H9 (cell line): Measurements from ENCODE around the gene TMEM170B. TPM values are rescaled to one million over a fixed set of nuclear protein-coding genes. Genes with fewer than 3 reads are reported as not detected.

Source experiments
- DNase-seq: peaks from one replicate; pipeline ENCODE4 v3.0.0-alpha.2; 2017
- H2AFZ ChIP-seq: one replicate; pipeline ENCODE4 v1.6.1; 2013; ENCODE audit warnings: mild to moderate bottlenecking, low read length, control low read depth, moderate library complexity
- H2AK5ac ChIP-seq: 2 replicates; pipeline ENCODE4 v1.6.1; 2013; ENCODE audit warnings: low read length, control low read depth, mixed read lengths; ENCODE audit not compliant: insufficient read length
- H2BK120ac ChIP-seq: one replicate; pipeline ENCODE4 v1.6.1; 2013; ENCODE audit warnings: low read depth, mild to moderate bottlenecking, low read length, control low read depth, inconsistent platforms; ENCODE audit not compliant: poor library complexity, severe bottlenecking
- H2BK12ac ChIP-seq: 2 replicates; pipeline ENCODE4 v1.6.1; 2013; ENCODE audit warnings: low read length, control low read depth, mixed read lengths, low read depth; ENCODE audit not compliant: insufficient read length
- H2BK15ac ChIP-seq: 2 replicates; pipeline ENCODE4 v1.6.1; 2013; ENCODE audit warnings: low read depth, low read length, control low read depth
- H2BK20ac ChIP-seq: one replicate; pipeline ENCODE4 v1.6.1; 2013; ENCODE audit warnings: low read depth, mild to moderate bottlenecking, low read length, control low read depth, inconsistent platforms; ENCODE audit not compliant: poor library complexity, severe bottlenecking
- H2BK5ac ChIP-seq: 2 replicates; pipeline ENCODE4 v1.6.1; 2013; ENCODE audit warnings: low read length, control low read depth, mixed read lengths; ENCODE audit not compliant: insufficient read length
- H3K14ac ChIP-seq: 2 replicates; pipeline ENCODE4 v1.6.1; 2013; ENCODE audit warnings: low read length, control low read depth; ENCODE audit not compliant: insufficient read depth
- H3K18ac ChIP-seq: 2 replicates; pipeline ENCODE4 v1.6.1; 2013; ENCODE audit warnings: low read depth, mild to moderate bottlenecking, mixed read lengths, low read length, control low read depth; ENCODE audit not compliant: insufficient read length
- H3K23ac ChIP-seq: 2 replicates; pipeline ENCODE4 v1.6.1; 2013; ENCODE audit warnings: low read length, control low read depth, mixed read lengths, low read depth; ENCODE audit not compliant: insufficient read length
- H3K23me2 ChIP-seq: 2 replicates; pipeline ENCODE4 v1.6.1; 2013; ENCODE audit warnings: low read depth, mild to moderate bottlenecking, mixed read lengths, low read length, control low read depth; ENCODE audit not compliant: insufficient read length, poor library complexity, severe bottlenecking
- H3K27ac ChIP-seq: 2 replicates; pipeline ENCODE4 v1.5.1; 2013; ENCODE audit warnings: low read length, control low read depth, mixed read lengths, low read depth; ENCODE audit not compliant: insufficient read length
- H3K27me3 ChIP-seq: 2 replicates; pipeline ENCODE4 v1.6.1; 2013; ENCODE audit warnings: low read length, control low read depth, inconsistent platforms; ENCODE audit not compliant: insufficient read depth
- H3K4ac ChIP-seq: 2 replicates; pipeline ENCODE4 v1.6.1; 2013; ENCODE audit warnings: low read depth, mild to moderate bottlenecking, control low read depth, inconsistent platforms, low read length, moderate library complexity
- H3K4me1 ChIP-seq: 2 replicates; pipeline ENCODE4 v1.6.1; 2013; ENCODE audit warnings: low read length, control low read depth, inconsistent platforms; ENCODE audit not compliant: insufficient read depth
- H3K4me2 ChIP-seq: 2 replicates; pipeline ENCODE4 v1.6.1; 2013; ENCODE audit warnings: low read length, control low read depth, mixed read lengths; ENCODE audit not compliant: insufficient read length, insufficient read depth
- H3K56ac ChIP-seq: 2 replicates; pipeline ENCODE4 v1.6.1; 2013; ENCODE audit warnings: low read depth, mild to moderate bottlenecking, mixed read lengths, low read length, control low read depth; ENCODE audit not compliant: insufficient read length
- H3K79me1 ChIP-seq: 2 replicates; pipeline ENCODE4 v1.6.1; 2013; ENCODE audit warnings: low read depth, mild to moderate bottlenecking, moderate library complexity, low read length, control low read depth, inconsistent platforms; ENCODE audit not compliant: insufficient read depth, poor library complexity, severe bottlenecking
- H3K79me2 ChIP-seq: 2 replicates; pipeline ENCODE4 v1.6.1; 2013; ENCODE audit warnings: low read length, control low read depth, inconsistent platforms; ENCODE audit not compliant: insufficient read depth
- H3K9ac ChIP-seq: 2 replicates; pipeline ENCODE4 v1.6.1; 2013; ENCODE audit warnings: low read length, control low read depth, mixed read lengths; ENCODE audit not compliant: insufficient read length; ENCODE audit errors: extremely low read depth
- H3K9me3 ChIP-seq: one replicate; pipeline ENCODE4 v1.6.1; 2013; ENCODE audit warnings: low read depth, low read length, inconsistent platforms; ENCODE audit not compliant: control insufficient read depth
- H3T11ph ChIP-seq: one replicate; pipeline ENCODE4 v1.6.1; 2013; ENCODE audit warnings: mild to moderate bottlenecking, low read length, control low read depth, inconsistent platforms
- H4K20me1 ChIP-seq: one replicate; pipeline ENCODE4 v1.6.1; 2013; ENCODE audit not compliant: control insufficient read depth, insufficient read length, insufficient read depth
- H4K5ac ChIP-seq: 2 replicates; pipeline ENCODE4 v1.6.1; 2013; ENCODE audit warnings: low read depth, mild to moderate bottlenecking, mixed read lengths, low read length, control low read depth; ENCODE audit not compliant: insufficient read length
- H4K8ac ChIP-seq: replicated peaks from 2 replicates; pipeline ENCODE4 v1.6.1; 2013; ENCODE audit warnings: low read length, control low read depth, mixed read lengths, low read depth; ENCODE audit not compliant: insufficient read length
- H4K91ac ChIP-seq: 2 replicates; pipeline ENCODE4 v1.6.1; 2013; ENCODE audit warnings: low read depth, mild to moderate bottlenecking, moderate library complexity, mixed read lengths, low read length, control low read depth; ENCODE audit not compliant: insufficient read length
- H3K27ac Mint-ChIP-seq, 3 experiments: 2 replicates in 2 of 3; 3 replicates in 1 of 3; pipeline ENCODE4 v1.8.0; 2020 to 2021; ENCODE audit warnings: mixed read lengths in 3 of 3, mild to moderate bottlenecking in 1 of 3, moderate library complexity in 1 of 3
- H3K27me3 Mint-ChIP-seq: 2 replicates; pipeline ENCODE4 v1.8.0; 2021; ENCODE audit warnings: low read depth, mild to moderate bottlenecking, moderate library complexity, mixed read lengths
- H3K36me3 Mint-ChIP-seq, 3 experiments: 2 replicates in 2 of 3; 3 replicates in 1 of 3; pipeline ENCODE4 v1.8.0; 2020 to 2021; ENCODE audit warnings: low read depth in 3 of 3, mixed read lengths in 3 of 3; ENCODE audit not compliant: insufficient read depth in 1 of 3
- H3K4me1 Mint-ChIP-seq, 2 experiments: 2 replicates each; pipeline ENCODE4 v1.8.0; 2020; ENCODE audit warnings: mixed read lengths in 2 of 2
- H3K4me3 Mint-ChIP-seq, 2 experiments: 2 replicates in 1 of 2; 3 replicates in 1 of 2; pipeline ENCODE4 v1.8.0; 2020 to 2021; ENCODE audit warnings: mild to moderate bottlenecking in 2 of 2, mixed read lengths in 2 of 2, moderate library complexity in 1 of 2
- H3K9me3 Mint-ChIP-seq, 2 experiments: 2 replicates in 1 of 2; 3 replicates in 1 of 2; pipeline ENCODE4 v1.8.0; 2020; ENCODE audit warnings: mild to moderate bottlenecking in 2 of 2, mixed read lengths in 2 of 2, moderate library complexity in 1 of 2
- WGBS: extraction: QIAGEN DNeasy Blood & Tissue Kit; methylation state at CpG from one replicate; pipeline ENCODE4 v1.1.7; 2013; ENCODE audit warnings: missing lambda C conversion rate, low lambda C conversion rate, mixed read lengths; ENCODE audit not compliant: insufficient read length; ENCODE audit errors: extremely low coverage; 5-methylcytosine and 5-hydroxymethylcytosine counted together
- total RNA-seq: library from RNA; stranded (reverse); gene quantifications from 2 replicates; pipeline ENCODE4 v1.2.1, GENCODE V29; 2021
- TF ChIP-seq, protein P1 (sequence below): fragments of 200-600 bp; sonication (generic); conservative IDR thresholded peaks from 3 replicates; pipeline ENCODE4 v1.8.0; 2021; ENCODE audit warnings: antibody characterized with exemption, mild to moderate bottlenecking

Gene TMEM170B
- total RNA-seq, 1 experiment from 2014 or later, result 2.9 TPM

GRCh38 chr6:11525468-11526155, 11.9 kb upstream of the TMEM170B start:
- no peak overlapping the region for H2BK120ac ChIP-seq
- no peak overlapping the region for H2BK20ac ChIP-seq
- Mint-ChIP-seq H3K27ac (no peak overlapping the region), H3K9me3 (no peaks in the 10 kb centered on the region; a peak in 1 of 5 replicates), H3K4me3 (no peak overlapping the region), H3K4me1 (no peaks in the 10 kb centered on the region), H3K27me3 (no peaks in the 10 kb centered on the region), H3K36me3 (no peaks in the 10 kb centered on the region)
- no peak overlapping the region for H3K23ac ChIP-seq
- no peak overlapping the region for H3K9ac ChIP-seq
- no peak overlapping the region for H4K91ac ChIP-seq
- H3K14ac ChIP-seq, result no peak overlapping the region
- H4K5ac ChIP-seq, result no peak overlapping the region
- H3K4me2 ChIP-seq, result no peak overlapping the region
- no peak overlapping the region for H4K8ac ChIP-seq
- no peaks in the 10 kb centered on the region for H3K79me1 ChIP-seq
- no peaks in the 10 kb centered on the region for H3K4me1 ChIP-seq
- H2AFZ ChIP-seq, result no peak overlapping the region
- no peaks in the 10 kb centered on the region for H3K23me2 ChIP-seq
- no peak overlapping the region for H3K18ac ChIP-seq
- H2BK5ac ChIP-seq, result no peak overlapping the region
- no peaks in the 10 kb centered on the region for H3K27me3 ChIP-seq
- no peak overlapping the region for H2AK5ac ChIP-seq
- no peak overlapping the region for H3T11ph ChIP-seq
- H3K4ac ChIP-seq, result no peak overlapping the region
- no peak overlapping the region for H3K56ac ChIP-seq
- WGBS, result no CpG with 5 or more reads among the region's 2 CpGs
- H3K79me2 ChIP-seq, result no peaks in the 10 kb centered on the region
- no peak overlapping the region for H2BK15ac ChIP-seq
- H4K20me1 ChIP-seq, result no peaks in the 10 kb centered on the region
- H2BK12ac ChIP-seq, result no peak overlapping the region
- H3K27ac ChIP-seq, result no peak overlapping the region
- no peaks in the 10 kb centered on the region for H3K9me3 ChIP-seq
- no peak for DNase-seq
- TF ChIP-seq, protein P1, sequence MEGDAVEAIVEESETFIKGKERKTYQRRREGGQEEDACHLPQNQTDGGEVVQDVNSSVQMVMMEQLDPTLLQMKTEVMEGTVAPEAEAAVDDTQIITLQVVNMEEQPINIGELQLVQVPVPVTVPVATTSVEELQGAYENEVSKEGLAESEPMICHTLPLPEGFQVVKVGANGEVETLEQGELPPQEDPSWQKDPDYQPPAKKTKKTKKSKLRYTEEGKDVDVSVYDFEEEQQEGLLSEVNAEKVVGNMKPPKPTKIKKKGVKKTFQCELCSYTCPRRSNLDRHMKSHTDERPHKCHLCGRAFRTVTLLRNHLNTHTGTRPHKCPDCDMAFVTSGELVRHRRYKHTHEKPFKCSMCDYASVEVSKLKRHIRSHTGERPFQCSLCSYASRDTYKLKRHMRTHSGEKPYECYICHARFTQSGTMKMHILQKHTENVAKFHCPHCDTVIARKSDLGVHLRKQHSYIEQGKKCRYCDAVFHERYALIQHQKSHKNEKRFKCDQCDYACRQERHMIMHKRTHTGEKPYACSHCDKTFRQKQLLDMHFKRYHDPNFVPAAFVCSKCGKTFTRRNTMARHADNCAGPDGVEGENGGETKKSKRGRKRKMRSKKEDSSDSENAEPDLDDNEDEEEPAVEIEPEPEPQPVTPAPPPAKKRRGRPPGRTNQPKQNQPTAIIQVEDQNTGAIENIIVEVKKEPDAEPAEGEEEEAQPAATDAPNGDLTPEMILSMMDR, result no peak
